GM23248 (cell line): ENCODE measurements around the gene PIK3R4. TPM values are rescaled to one million over a fixed set of nuclear protein-coding genes. Genes with fewer than 3 reads are reported as not detected.

Source experiments
- DNase-seq: peaks from one replicate; pipeline ENCODE4 v3.0.0-alpha.2; 2015
- H2AFZ ChIP-seq: fragments of 200-600 bp; sonication (generic); 2 replicates; pipeline ENCODE4 v1.6.1; 2016; ENCODE audit warnings: antibody characterized with exemption
- H3F3A ChIP-seq: fragments of 200-600 bp; sonication (generic); 2 replicates; pipeline ENCODE4 v1.6.1; 2016; ENCODE audit warnings: mild to moderate bottlenecking, antibody characterized with exemption, mixed run types; ENCODE audit not compliant: insufficient read depth
- H3K27ac ChIP-seq: fragments of 200-600 bp; sonication (generic); 2 replicates; pipeline ENCODE4 v1.5.1; 2016; ENCODE audit warnings: mild to moderate bottlenecking
- H3K27me3 ChIP-seq: fragments of 200-600 bp; sonication (generic); replicated peaks from 2 replicates; pipeline ENCODE4 v1.6.1; 2016; ENCODE audit warnings: mild to moderate bottlenecking; ENCODE audit not compliant: insufficient read depth
- H3K36me3 ChIP-seq: fragments of 200-600 bp; sonication (generic); 2 replicates; pipeline ENCODE4 v1.6.1; 2016; ENCODE audit warnings: low read depth, mild to moderate bottlenecking
- H3K4me1 ChIP-seq: fragments of 200-600 bp; sonication (generic); 2 replicates; pipeline ENCODE4 v1.6.1; 2016; ENCODE audit warnings: mild to moderate bottlenecking; ENCODE audit not compliant: insufficient read depth
- H3K4me2 ChIP-seq: fragments of 200-600 bp; sonication (generic); one replicate; pipeline ENCODE4 v1.6.1; 2016; ENCODE audit warnings: mild to moderate bottlenecking; ENCODE audit not compliant: unreplicated experiment
- H3K4me3 ChIP-seq: fragments of 200-600 bp; sonication (generic); 2 replicates; pipeline ENCODE4 v1.5.1; 2016; ENCODE audit warnings: mild to moderate bottlenecking
- H3K79me2 ChIP-seq: fragments of 200-600 bp; sonication (generic); 2 replicates; pipeline ENCODE4 v1.6.1; 2016; ENCODE audit warnings: mild to moderate bottlenecking; ENCODE audit not compliant: insufficient read depth
- H3K9ac ChIP-seq: fragments of 200-600 bp; sonication (generic); 2 replicates; pipeline ENCODE4 v1.6.1; 2016; ENCODE audit warnings: mild to moderate bottlenecking
- H3K9me2 ChIP-seq: fragments of 200-600 bp; sonication (generic); 2 replicates; pipeline ENCODE4 v1.6.1; 2016; ENCODE audit warnings: mixed run types, mild to moderate bottlenecking, moderate library complexity; ENCODE audit not compliant: insufficient read depth
- H3K9me3 ChIP-seq: fragments of 200-600 bp; sonication (generic); one replicate; pipeline ENCODE4 v1.6.1; 2017; ENCODE audit warnings: low read depth
- H4K20me1 ChIP-seq: fragments of 200-600 bp; sonication (generic); 2 replicates; pipeline ENCODE4 v1.6.0; 2016; ENCODE audit not compliant: insufficient read depth
- EZH2 ChIP-seq: fragments of 200-600 bp; sonication (generic); IDR thresholded peaks from 2 replicates; pipeline ENCODE4 v1.6.1; 2018; ENCODE audit warnings: antibody characterized with exemption, mild to moderate bottlenecking; ENCODE audit not compliant: insufficient read depth, poor library complexity, severe bottlenecking
- EZH2phosphoT487 ChIP-seq: fragments of 200-600 bp; sonication (generic); IDR thresholded peaks from 2 replicates; pipeline ENCODE4 v1.6.1; 2018; ENCODE audit warnings: antibody characterized with exemption, moderate library complexity, mild to moderate bottlenecking, low read depth; ENCODE audit not compliant: insufficient read depth
- WGBS, 2 experiments: methylation state at CpG; one replicate each; pipeline ENCODE4 v1.1.6; 2015 to 2017; ENCODE audit warnings: low lambda C conversion rate in 2 of 2, low coverage in 1 of 2; ENCODE audit errors: missing lambda C conversion rate in 2 of 2; 5-methylcytosine and 5-hydroxymethylcytosine counted together
- in situ Hi-C: fragments of 300-500 bp; cut with MboI; formaldehyde crosslinking; loops from 2 replicates; pipeline ENCODE4 v1.15.0; 2020
- polyA plus RNA-seq: library from polyadenylated mRNA; unstranded; fragments of >200 nt; fragmentation: Nextera tagmentation; extraction: Ambion mirVana; gene quantifications from 2 replicates; pipeline ENCODE4 v1.2.1, GENCODE V29; 2016
- total RNA-seq: library from RNA; depleted of rRNA; stranded (reverse); fragments of >200 nt; shearing (Covaris generic); gene quantifications from 2 replicates; pipeline ENCODE4 v1.2.3, GENCODE V29; 2014

The PIK3R4 gene
- total and polyA plus RNA-seq, 2 experiments from 2014 or later = 19.1 to 20.1 TPM

GRCh38 chr3:130739848-130740247 lies 6.8 kb downstream of the PIK3R4 start:
- Histone ChIP-seq H3K4me3 (no peak overlapping the region), H3K27ac (no peak overlapping the region), H3F3A (peaks cover 6% of the 10 kb centered on the region; the same call in 1 of the 2 replicates), H3K79me2 (peaks cover 98% of the 10 kb centered on the region), H3K9me3 (no peaks in the 10 kb centered on the region), H3K4me2 (no peak overlapping the region), H2AFZ (no peak overlapping the region), H3K27me3 (no peaks in the 10 kb centered on the region), H4K20me1 (no peaks in the 10 kb centered on the region), H3K4me1 (peaks cover 12% of the 10 kb centered on the region), H3K36me3 (0 out of 2 replicates have a peak, but pooled peaks cover 4% of the 10 kb centered on the region), H3K9me2 (no peaks in the 10 kb centered on the region), H3K9ac (no peak overlapping the region)
- in situ Hi-C loops = no loop called here
- DNase-seq = no peak
- TF ChIP-seq EZH2phosphoT487 (no peak), EZH2 (no peak)

- Histone ChIP-seq H3K27me3 (no peaks in the 10 kb centered on the region), H3K27ac (no peak overlapping the region), H3K79me2 (peaks cover 88% of the 10 kb centered on the region), H3K9me3 (no peaks in the 10 kb centered on the region), H3K4me1 (peaks cover 4% of the 10 kb centered on the region), H3K36me3 (peaks cover 9% of the 10 kb centered on the region; the same call in 1 of the 2 replicates), H3K4me3 (no peak overlapping the region), H4K20me1 (no peaks in the 10 kb centered on the region), H2AFZ (no peak overlapping the region), H3K9ac (no peak overlapping the region), H3F3A (peaks cover 6% of the 10 kb centered on the region; the same call in 1 of the 2 replicates), H3K4me2 (no peak overlapping the region), H3K9me2 (no peaks in the 10 kb centered on the region)
- TF ChIP-seq EZH2phosphoT487 (no peak), EZH2 (no peak)
- WGBS, 2 experiments = 90 to 92% methylated on average over 4 of the region's 4 CpGs
- DNase-seq = no peak
- in situ Hi-C loops = no loop called here
These were observed 8.4 kb downstream of the PIK3R4 start for GRCh38 chr3:130738241-130738640.

GRCh38 chr3:130737622-130738021 lies 9.0 kb downstream of the PIK3R4 start:
- Histone ChIP-seq H3K79me2 (peaks cover 81% of the 10 kb centered on the region), H3K4me1 (peaks cover 4% of the 10 kb centered on the region), H3K27me3 (no peaks in the 10 kb centered on the region), H3K9me3 (no peaks in the 10 kb centered on the region), H3F3A (peaks cover 6% of the 10 kb centered on the region; the same call in 1 of the 2 replicates), H3K4me3 (no peak overlapping the region), H2AFZ (no peak overlapping the region), H4K20me1 (no peaks in the 10 kb centered on the region), H3K27ac (no peak overlapping the region), H3K9ac (no peak overlapping the region), H3K36me3 (peaks cover 8% of the 10 kb centered on the region; the same call in 1 of the 2 replicates), H3K4me2 (no peak overlapping the region), H3K9me2 (no peaks in the 10 kb centered on the region)
- peak; percentile 42 for DNase-seq
- WGBS, 2 experiments = 79 to 81% methylated on average over 2 of the region's 2 CpGs
- TF ChIP-seq EZH2phosphoT487 (no peak), EZH2 (no peak)
- in situ Hi-C loops = no loop called here

- no peak for DNase-seq
- H3K4me1 ChIP-seq = peaks cover 4% of the 10 kb centered on the region
- peaks cover 26% of the 10 kb centered on the region for H3F3A ChIP-seq
- H3K9me3 ChIP-seq = no peaks in the 10 kb centered on the region
- no peak overlapping the region for H3K4me3 ChIP-seq
- peaks cover 4% of the 10 kb centered on the region; the same call in 1 of the 2 replicates for H3K36me3 ChIP-seq
- 93 to 95% methylated on average over 8 of the region's 8 CpGs for WGBS, 2 experiments
- no peaks in the 10 kb centered on the region for H3K27me3 ChIP-seq
- H3K9me2 ChIP-seq = no peaks in the 10 kb centered on the region
- H4K20me1 ChIP-seq = no peaks in the 10 kb centered on the region
- H3K27ac ChIP-seq = no peak overlapping the region
- in situ Hi-C loops = no loop called here
- H3K9ac ChIP-seq = no peak overlapping the region
- peaks cover 43% of the 10 kb centered on the region for H3K79me2 ChIP-seq
- no peak overlapping the region for H2AFZ ChIP-seq
- H3K4me2 ChIP-seq = no peak overlapping the region
- no peak for TF ChIP-seq EZH2phosphoT487
- no peak for TF ChIP-seq EZH2
These were observed 13.3 kb downstream of the PIK3R4 start for GRCh38 chr3:130733236-130733875.
